HG03565 (cell line): Measurements from ENCODE around the gene C2orf42.
A peak's percentile ranks its signal among the peaks of the same experiment; 100 is the strongest.
"Not testable (repeated sequence)": the region's sequence is repeated elsewhere in the genome, so short reads cannot be mapped to it uniquely, and the experiment has no call there.

ENCODE experiments used
- ATAC-seq: cut with Tn5 transposase; IDR thresholded peaks from one replicate; pipeline ENCODE4 v1.9.1; 2021; ENCODE audit warnings: mild to moderate bottlenecking, moderate library complexity; ENCODE audit not compliant: unreplicated experiment

C2orf42 gene

DNA sequence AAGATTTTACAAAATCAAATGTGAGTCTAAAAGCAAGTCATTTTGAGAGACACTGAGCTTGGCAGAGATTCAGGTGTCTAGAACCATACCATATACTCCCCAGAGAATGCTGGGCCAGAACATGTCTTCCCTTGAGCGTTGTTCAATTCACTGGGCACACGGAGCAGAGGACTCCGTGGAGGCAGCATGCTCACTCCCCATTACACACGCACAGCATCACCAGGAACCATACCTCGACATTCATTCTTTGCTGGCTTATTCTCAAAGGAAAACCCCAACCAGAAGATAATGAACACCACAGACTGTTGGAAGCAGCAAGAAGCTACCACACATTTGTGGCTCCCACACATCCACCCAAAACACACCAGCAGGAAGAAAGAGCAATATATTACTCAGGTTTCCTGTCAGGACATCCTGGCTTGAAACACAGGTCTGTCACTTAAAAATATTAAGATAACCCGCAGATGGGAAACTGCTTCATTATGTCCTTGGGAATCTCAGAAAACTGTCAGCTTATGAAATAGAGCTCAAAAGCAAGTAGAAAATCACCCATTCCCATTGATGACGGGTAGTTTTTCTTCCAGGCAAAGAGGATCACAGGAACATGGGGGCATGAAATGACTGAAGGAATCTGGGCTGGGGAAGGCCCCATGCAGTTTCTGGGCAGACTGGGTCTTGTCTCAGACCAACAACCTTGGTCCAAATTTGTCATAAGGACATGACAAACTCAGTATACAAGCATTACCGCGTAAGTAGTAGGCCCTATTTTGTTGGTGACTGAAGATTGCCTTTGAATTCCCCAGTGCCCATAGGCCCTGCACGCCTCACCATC is 57.1 kb downstream of the C2orf42 start:
- no peak for ATAC-seq

DNA sequence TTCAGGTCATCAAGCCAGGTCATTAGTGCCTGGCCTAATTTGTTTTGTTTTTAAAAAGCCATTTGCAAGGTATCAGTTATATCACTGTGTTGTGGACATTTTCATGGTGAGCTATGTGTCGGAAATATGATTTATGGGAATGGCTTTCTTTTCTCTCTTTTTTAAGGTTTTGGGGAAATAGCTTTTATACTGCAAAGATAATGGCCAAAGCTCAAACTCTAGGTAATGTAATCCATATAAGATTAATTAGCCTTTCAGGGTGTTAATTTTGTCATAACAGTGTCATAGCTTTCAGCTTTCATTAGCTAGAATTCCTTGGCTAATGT is 57.7 kb downstream of the C2orf42 start:
- no peak for ATAC-seq

DNA sequence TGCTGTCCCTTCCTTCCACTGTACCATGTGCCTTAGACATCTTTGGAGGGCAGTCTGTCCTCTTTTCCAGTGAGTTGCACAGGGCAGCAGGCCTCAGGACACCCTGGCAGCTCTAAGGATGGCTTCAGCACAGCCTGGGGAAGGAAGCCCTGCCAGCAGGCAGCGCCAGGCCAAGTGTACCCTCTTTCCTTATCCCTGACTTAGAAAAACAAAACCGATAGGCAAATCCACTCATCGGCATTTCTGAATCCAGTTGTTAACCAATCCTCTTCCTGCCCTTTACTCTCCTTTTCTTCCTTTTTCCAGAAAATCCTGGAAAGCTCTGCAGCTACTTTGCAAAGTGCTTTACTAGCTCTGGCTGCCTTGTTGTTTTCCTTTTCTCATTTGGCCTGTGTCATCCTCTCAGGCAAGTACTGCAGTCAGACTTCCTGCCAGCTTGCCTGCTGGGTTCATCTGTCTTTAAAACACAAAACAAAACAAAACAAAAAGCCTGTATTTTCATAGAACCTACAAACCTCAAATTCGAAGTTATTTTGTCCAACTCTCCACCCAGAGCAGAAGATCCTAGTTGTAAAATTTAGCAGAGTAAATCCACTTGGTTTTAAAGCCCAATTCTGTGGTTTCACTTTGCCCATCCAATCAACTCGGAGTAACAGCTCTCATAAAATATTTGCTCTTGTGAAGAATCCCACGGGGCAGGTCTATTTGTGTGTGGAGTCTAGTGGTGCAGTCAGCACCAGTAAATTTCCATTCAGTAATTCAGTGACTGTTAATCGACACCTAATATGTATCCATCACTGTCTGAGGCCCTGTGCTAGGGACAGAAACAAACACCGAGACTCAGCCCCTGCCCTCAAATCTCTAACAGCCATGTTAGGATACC is 58.3 kb downstream of the C2orf42 start:
- no peak for ATAC-seq

DNA sequence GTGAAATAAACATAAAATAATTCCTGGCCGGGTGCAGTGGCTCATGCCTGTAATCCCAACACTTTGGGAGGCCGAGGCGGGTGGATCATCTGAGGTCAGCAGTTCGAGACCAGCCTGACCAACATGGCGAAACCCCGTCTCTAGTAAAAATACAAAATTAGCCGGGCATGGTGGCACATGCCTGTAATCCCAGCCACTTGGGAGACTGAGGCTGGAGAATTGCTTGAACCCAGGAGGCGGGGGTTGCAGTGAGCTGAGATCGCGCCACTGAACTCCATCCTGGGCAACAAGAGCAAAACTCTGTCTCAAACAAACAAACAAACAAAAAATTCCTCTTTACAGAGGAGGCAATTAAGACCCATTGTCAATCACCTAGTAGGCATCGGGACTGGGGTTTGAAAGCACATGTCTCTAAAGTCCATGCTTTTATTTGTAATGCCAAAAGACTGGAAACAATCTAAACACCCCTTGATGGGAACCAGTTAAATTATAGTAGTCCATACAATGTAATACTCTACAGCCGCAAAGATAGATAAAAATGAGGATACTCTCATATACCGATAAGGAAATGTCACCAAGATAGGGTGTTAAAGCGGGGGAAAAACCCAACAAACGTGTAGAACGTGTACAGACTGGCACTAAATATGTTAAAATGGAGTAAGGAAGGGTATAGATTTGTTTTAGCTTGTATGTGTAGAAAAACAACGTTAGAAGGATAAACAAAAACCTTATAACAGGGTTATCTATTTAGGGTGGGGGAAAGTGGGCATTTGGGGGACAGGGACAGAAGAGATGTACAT is 59.3 kb downstream of the C2orf42 start:
- not testable (repeated sequence) for ATAC-seq

DNA sequence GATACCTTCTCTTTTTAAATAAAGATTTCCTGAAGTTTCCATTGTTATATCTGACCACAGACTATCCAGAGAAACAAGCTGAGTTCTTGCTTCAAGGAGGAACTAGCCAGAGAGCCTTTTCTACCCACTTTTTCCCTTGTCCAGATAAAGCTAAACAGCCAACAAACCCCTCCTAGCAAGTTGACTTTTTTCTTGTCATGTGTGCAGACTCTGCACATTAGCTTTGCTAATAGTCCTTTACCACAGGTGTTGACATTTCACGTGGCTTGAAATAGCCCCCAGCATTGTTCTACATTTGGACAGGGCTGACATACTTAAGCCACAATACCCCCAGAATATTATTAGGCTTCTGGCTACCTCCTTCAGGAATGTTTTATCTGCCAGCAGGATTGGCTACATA is 62.8 kb downstream of the C2orf42 start:
- no peak for ATAC-seq

DNA sequence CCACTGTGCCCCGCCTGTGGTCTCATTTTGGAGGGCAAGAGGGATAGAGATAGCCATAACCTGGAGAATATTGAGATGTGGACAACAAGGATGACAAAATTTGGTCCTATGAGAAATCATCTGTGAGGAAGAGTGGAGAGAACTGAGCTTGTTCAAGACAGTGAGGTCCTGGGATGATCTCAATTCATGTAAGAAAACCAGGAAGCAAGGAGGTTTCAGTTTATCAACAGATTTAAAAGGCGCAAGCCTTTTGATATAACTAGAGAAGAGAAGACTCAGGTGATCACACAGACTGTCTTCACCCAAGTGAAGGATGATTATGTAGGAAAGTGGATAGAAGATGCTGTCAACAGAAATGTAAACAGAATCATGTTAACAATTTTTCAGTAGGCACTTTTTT is 64.4 kb downstream of the C2orf42 start:
- no peak for ATAC-seq

DNA sequence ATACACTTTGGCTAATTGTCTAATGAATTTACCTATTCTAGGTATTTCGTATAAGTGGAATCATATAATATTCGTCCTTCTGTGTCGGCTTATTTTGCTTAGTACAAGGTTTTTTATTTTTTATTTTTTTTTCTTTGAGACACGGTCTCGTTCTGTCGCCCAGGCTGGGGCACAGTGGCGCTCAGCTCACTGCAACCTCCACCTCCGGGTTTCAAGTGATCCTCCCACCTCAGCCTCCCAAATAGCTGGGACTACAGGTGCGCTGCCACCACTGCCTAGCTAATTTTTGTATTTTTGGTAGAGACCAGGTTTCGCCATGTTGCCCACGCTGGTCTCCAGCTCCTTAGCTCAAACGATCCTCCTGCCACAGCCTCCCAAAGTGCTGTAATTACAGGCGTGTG is 65.3 kb downstream of the C2orf42 start:
- ATAC-seq, result no peak

DNA sequence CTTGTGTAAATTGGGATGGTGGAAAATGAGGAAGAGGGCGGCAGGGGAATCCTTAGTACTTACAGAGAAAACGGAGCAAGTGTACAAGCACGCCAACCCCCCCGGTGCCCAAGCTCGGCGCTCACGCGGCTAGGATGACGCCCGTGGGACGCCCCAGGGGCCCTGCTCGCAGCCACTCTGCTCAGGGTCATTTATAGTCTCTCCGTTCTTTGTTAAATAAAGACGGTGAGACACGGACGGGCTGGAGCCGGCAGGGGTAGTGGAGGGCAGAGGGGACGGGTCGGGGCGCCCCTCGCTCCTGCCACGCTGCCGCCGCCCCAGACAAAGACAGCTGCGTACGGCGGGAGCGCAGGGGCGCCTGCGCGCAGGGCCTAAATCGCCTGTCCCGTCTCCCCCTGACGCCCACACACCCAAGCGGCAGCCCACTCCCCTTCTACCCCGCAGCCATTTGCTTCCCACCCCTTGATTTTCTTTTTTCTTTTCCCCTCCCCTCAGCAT is 65.8 kb downstream of the C2orf42 start:
- no peak for ATAC-seq

DNA sequence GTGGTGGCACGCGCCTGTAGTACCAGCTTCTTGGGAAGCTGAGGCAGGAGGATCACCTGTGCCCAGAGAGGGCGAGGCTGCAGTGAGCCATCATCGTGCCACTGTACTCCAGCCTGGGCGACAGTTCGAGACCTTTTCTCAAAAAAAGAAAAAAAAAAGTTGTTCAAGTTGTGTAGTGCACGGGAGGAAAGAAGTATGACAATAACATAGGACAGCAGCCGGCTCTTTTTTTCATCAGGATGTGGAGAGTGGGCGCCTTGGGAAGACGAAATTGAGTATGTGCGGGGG is 67.0 kb downstream of the C2orf42 start:
- ATAC-seq, result no peak

DNA sequence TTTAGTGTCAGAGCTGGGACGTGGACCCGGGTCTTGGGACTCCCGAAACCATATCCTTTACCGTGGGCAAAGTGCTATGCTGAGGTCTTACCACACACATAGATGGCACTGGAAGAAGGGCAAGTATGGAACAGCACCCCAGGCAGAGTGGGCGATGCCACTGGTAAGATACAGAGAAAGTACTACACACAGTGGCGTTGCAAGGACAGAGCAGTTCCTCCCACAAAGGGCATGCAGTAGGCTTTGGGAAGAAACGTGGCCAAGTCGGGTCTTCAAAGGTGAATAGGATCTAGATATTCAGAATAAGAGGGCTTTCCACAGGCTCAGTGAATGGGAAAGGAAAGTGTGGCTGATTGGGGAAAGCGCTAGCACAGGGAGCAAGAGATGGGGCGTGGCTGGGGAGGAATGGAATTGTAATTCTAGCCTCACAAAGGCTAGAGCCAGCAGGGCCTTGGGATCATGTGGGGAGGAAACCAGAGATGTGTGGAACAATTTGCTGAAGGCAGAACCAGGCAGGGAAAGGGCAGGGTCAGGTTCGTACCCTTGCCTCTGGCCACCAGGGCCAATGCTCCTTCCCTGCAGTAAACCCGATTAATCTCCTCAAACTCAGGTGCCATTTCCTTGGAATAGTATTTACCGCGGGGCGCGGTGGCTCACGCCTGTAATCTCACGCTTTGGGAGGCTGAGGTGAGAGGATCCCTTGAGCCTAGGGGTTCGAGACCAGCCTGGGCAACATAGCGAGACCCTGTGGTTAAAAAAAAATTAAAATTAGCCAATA is 67.6 kb downstream of the C2orf42 start:
- ATAC-seq, result no peak

DNA sequence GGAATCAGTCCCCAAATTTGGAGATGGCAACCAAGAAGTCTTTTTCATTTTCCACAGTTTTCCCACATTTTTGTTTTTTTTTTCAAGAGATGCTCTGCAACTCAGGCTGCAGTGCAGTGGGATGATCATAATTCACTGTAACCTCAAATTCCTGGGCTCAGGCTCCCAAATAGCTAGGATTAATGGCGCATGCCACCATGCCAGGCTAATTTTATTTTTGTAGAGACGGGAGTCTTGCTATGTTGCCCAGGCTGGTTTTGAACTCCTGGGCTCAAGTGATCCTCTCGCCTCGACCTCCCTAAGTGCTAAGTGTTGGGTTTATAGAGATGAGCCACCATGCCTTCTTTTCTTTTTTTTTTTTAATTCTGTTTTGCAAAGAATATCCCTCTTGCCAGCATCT is 68.3 kb downstream of the C2orf42 start:
- ATAC-seq, result no peak

DNA sequence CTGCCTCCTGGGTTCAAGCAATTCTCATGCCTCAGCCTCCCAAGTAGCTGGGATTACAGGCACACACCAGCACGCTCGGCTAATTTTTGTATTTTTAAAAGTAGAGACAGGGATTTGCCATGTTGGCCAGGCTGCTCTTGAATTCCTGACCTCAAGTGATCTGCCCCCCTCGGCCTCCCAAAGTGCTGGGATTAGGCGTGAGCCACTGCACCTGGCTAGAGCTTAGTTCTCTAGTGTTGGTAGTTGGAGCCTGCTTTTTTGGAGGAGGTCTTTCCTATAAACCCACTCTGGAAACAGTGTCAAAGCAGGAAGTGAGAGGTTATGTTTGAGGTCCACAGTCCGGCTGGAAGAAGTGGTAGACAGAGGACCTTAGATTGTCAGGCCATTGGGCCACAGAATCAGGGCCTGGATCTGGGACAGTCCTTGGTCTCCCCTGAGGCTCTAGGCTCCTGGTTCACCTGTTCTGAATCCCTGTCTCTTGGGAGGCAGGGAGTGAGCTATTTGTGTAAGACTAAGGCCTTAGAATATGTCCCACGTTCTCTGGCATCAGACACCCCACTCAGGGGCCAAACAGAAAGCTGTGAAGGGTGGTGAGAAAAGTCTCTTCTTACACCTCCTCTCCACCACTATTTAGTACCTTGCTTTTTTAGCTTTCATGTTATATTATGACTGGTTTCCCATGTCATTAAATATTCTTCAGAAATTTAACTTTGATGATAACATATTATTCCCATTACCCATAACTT is 69.0 kb downstream of the C2orf42 start:
- no peak for ATAC-seq

DNA sequence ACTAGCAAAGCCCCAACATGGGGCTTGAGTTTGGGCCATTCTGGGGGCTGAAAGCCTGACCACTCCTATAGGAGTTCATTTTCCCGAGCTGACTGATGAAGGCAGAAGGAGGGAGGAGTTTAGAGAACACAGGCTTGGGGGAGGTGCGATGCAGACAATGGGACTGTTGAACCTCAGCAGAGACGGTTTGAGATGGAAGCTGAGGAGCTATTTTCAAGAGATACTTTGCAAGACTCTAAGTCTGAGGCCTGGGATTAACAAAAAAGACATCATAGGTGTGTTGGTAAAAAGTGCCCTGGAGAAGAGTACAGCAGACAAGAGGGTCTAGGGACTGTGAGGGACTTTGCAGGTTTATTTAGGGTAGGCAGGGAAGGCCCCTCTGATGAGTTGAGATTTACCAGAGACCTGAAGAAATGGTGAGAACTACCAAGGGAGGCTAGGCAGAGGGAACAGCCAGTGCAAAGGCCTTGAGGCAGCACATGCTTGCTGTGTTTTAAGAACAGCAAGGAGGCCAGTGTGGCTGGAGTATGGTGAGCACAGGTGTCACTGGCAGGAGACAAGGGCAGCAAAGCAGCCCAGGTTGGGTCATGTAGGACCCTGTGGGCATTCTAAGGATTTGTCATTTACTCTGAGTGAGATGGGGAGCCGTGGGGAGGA is 71.9 kb downstream of the C2orf42 start:
- no peak for ATAC-seq

DNA sequence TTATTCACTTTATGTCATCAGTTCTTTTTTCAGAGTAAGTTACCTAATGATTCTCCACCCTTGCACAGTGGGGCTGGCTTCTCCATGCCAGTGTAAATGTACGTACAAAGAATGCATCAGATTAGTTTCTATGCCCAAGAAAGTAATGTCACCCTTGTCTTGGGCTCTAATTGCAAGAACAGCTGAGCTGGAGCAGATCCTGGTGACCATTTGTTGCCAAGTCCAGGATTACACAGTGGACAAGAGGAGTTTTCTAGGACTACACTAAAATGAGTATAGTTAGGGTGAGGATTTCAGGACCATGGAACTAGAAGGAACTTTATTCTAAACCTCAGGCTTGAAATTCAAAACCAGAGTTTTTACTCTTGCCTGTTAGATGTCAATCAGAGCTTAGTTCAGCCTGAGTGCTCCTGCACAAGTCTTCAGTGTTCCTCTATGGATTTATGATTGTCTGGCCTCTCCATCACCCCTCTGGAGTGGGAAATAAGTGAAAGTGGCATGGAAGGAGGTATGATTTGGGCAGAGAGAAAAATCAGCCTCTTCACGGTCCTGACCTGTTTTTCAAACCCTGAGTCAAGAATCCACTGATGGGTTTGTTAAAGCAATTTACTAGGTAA is 73.8 kb downstream of the C2orf42 start:
- no peak for ATAC-seq

DNA sequence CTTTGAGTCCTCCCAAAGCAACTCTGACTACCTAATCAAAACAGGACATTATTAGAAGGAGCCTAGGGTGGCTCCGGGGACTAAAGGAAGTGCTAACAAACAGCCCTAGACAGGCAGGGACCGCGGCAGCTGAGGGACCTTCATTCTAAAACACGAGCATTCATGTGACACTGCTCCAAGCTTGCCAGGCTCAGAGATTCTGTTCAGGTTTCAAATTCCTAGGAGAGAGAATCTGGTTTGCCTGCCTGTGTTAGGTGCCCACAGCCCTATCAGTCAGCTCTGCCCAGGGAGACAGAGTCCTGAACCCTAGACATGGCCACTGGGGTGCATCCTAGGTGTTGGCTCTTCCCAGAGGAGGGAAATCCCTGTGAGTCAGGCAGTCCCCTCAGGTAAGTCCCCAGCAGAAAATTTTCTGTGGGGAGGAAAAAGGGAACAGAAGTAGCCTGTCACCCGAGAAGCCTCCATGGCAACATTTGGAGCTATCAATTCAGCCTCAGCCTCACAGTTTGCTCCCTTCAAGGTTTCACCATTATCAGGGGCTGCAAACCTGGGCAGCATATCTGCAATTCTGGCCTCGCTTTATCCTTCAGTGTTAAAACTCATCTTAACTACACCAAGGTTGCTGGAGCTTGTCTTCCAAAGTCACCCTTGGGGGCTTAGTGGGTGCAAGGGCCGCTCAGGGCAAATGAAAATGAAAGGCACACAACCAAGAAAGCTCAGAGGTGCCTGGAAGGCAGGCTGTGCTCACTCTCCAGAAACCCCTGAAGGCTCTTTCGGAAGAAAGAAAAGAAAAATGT is 75.0 kb downstream of the C2orf42 start:
- ATAC-seq, result peak; percentile 29

DNA sequence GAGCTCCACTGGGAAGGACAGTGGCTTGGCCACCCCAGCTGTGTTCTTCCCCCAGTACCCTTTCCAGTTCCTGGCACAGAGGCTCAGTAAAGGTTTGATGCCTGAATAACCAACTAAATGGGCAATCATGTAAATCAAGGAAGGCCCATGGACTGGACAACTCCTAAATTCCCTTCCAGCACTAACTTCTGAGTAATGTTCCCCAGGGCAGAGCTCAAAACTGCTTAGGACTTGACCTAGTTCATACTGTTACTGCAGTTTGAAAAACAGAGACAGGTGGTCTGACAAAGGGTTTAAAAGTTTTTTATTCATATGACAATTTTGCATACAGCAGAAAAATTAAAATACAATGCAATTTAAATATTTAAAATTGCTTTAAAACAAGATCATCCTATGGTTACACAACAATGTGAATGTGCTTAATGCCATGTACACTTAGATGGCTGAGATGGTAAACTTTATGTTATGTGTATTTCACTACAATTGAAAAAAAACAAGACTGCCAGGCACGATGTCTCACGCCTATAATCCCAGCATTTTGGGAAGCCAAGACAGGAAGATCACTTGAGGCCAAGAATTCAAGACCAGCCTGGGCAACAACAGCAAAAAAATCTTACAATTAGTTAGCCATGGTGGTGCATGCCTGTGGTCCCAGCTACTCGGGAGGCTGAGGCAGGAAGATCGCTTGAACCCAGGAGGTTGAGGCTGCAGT is 77.3 kb downstream of the C2orf42 start:
- no peak for ATAC-seq

DNA sequence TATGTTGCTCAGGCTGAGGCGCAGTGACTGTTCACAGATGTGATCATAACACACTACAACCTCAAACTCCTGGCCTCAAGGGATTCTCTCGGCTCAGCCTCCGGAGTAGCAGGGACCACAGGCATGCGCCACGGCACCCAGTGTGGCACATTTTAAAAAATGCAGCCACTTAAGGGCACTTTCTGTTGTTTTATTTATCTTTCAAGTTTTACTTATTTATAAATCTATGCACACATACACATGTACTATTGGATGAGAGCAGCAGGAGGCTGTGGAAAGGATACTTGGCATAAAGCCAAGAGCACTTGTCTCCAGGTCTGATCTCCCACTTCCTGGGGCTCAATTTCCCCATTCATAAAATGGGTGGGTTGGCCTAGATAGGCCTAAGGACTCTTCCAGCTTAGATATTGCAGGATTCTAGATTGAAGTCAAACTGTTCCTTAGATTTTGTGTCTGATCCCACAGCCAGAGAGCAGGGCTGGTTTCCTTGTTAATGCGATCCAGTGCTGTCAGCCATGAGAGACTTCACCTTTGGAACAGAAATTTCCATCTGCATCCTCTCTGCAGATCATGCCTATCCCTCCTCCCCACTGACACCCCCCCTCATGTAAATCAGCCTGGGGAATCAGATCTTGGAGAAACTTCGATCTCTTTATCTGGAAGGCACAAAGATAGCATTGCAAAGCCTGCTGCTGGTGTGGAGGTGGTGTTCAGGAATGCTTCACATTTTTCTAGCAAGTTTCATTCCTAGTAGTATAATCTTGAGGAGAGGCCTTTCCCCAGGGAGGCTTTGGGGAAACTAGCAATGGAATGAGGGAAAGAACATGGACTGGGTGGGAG is 78.8 kb downstream of the C2orf42 start:
- ATAC-seq, result no peak
